ENCODE data around the gene ADAMTSL1. TPM values are rescaled to one million over a fixed set of nuclear protein-coding genes. Genes with fewer than 3 reads are reported as not detected.

Gene ADAMTSL1
- polyA plus RNA-seq, 4 donors = 10.2 to 93.0 (median 19.4) TPM

- DNase-seq (ENCODE audit: low read depth in 4 of 4, low spot score in 3 of 4) = no peak
Observed at GRCh38 chr9:18466101-18466500, 7.9 kb upstream of the ADAMTSL1 start.

GRCh38 chr9:18467696-18468095 lies 6.3 kb upstream of the ADAMTSL1 start:
- DNase-seq (ENCODE audit: low read depth in 4 of 4, low spot score in 3 of 4) = no peak

DNA sequence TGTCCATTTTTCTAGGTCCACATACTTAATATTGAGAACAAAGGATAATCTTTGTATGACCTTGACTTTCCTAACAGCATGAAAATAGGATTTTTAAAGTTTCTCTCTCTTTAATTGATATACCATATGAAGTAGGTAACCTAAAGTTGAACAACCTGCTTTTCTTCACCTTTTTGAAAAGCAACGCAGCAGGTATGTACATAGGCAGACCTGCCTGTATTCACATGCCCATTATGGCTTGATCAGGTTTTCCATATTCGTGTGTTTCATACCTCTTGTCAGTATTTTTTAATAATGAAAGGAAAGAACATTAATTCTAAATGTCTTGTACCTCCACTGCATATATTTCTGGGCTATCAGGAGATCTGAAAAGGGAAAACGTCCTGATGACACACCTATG lies 1.5 kb upstream of the ADAMTSL1 start:
- no peak for DNase-seq (ENCODE audit: low read depth in 4 of 4, low spot score in 3 of 4)

GRCh38 chr9:18472841-18473251 lies 1.1 kb upstream of the ADAMTSL1 start:
- no peak for DNase-seq (ENCODE audit: low read depth in 4 of 4, low spot score in 3 of 4)

GRCh38 chr9:18474783-18475182 lies 830 bp downstream of the ADAMTSL1 start:
- no peak for DNase-seq (ENCODE audit: low read depth in 4 of 4, low spot score in 3 of 4)

DNA sequence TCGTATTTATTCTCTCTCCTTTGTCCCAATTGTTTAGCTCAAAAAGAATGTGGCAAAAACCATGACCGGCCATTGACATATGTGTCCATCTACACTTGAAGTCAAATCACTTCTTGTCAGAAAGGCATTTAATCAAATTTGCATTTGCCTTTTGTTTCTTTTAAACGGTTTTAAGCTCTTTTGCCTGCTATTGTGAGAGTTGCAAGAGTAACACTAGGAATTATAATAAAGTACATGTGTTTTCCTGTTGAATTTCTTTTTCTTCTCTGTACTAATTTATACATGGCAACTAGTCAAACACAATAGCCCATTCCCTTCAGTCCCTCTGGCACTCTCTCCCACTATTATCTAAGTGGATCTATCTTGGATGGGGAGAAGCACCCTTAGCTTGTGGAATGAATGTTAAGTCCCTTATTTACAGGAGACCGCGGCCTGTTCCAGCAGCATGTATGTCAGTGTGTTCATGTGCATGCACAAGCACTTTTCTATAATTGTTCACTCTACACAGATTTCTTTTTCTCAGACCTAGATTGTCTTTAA lies 3.2 kb downstream of the ADAMTSL1 start:
- DNase-seq (ENCODE audit: low read depth in 4 of 4, low spot score in 3 of 4) = no peak

DNA sequence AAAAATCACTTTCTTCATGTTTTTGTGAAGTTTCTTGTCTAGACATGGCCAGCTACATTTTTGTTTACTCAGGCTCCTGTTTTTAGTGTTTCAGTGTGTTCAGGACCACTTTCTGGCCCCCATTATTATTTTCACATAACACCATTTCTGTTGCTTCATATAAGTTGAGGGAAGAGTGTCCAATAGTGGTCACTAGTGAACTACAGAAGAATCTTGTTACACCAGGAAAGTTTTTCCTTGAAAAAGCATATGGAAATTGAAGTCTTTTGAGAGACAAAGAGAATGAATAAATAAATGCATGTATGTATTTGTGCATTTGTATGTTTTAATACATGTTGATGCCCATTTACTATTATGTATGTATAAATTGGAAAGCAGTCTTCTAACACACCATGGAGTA lies 3.8 kb downstream of the ADAMTSL1 start:
- no peak for DNase-seq (ENCODE audit: low read depth in 4 of 4, low spot score in 3 of 4)

DNA sequence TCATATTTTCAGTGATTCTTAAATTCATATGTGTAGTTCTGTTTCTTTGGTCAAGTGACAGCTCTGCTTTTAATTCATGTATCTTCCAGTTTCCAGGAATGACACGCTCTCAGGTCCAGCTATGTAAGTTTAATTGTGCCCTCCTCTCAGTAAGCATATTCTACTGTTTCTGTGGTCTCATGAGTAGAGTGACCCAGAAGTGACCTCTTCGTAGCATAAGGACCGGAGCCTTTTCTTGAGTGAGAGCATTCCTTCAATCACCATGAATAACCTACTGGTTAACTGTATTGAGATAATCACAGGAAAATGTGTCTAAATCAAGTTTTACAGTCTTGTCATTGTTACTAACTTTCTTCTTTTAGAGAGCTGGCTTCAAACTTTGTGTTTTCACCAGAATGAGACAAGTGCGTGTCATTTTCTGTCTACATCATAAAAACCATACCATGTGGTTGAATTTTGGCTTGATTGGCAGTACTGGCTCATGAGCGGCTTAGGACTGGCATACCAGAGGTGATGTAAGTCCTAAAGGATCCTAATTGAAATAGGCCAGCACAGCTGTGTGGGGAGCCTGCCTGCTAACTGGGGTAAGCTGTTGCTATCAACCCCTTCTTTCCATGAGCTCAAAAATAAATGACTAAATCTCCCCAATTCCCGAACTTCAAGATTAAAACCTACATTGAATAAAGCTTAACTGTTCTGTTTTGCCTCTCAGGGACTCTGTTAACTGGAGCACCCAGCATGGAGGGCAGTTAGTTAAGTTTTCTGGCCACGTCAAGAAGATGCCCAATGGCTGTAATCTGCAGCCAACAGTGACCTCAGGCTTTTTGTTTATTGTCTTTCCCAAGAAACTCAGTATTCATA lies 4.8 kb downstream of the ADAMTSL1 start:
- no peak for DNase-seq (ENCODE audit: low read depth in 4 of 4, low spot score in 3 of 4)

DNA sequence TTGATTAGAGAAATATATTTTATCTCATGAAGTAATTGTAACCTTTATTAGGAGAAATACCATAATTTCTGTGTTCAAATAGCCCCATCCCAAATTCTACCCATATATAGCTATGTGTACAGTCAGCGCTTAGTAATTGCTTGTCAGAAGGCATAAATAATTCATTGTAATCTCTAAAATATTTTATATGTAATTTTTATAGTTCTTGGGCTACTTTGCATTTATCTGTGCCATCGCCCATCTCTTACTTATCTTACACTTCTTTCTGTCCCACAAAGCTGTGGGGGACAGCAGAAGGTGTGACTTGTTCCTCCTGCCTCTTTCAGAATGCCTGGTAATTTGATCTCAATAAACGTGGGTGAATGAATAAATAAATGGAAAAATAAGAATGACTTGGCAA lies 5.5 kb downstream of the ADAMTSL1 start:
- DNase-seq (ENCODE audit: low read depth in 4 of 4, low spot score in 3 of 4) = no peak

GRCh38 chr9:18480662-18481093 lies 6.7 kb downstream of the ADAMTSL1 start:
- no peak for DNase-seq (ENCODE audit: low read depth in 4 of 4, low spot score in 3 of 4)

DNA sequence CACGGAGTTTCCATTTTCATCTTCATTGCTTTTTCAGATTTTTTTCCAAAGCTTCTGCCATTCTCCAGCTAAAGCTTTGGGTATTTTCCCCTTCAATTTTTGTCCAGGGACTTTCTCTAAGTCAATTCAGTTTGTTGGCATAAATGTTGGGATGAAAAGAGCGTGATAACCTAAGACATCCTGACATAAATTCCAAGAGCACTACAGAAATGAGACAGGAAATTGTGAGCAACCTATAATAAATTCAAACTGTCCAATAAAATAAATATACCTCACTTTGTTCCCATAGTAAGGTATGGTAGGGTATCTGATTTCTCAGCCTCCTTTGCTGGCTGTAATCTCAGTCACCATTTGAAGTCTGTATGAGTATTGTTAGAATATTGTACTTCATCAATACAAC lies 8.4 kb downstream of the ADAMTSL1 start:
- no peak for DNase-seq (ENCODE audit: low read depth in 4 of 4, low spot score in 3 of 4)

- DNase-seq (ENCODE audit: low read depth in 4 of 4, low spot score in 3 of 4) = no peak
Observed at GRCh38 chr9:18485714-18486113, 11.8 kb downstream of the ADAMTSL1 start.

GRCh38 chr9:18487611-18488010 lies 13.7 kb downstream of the ADAMTSL1 start:
- no peak for DNase-seq (ENCODE audit: low read depth in 4 of 4, low spot score in 3 of 4)

- DNase-seq (ENCODE audit: low read depth in 4 of 4, low spot score in 3 of 4) = no peak
Observed at GRCh38 chr9:18488886-18489285, 14.9 kb downstream of the ADAMTSL1 start.

GRCh38 chr9:18489861-18490260 lies 15.9 kb downstream of the ADAMTSL1 start:
- no peak for DNase-seq (ENCODE audit: low read depth in 4 of 4, low spot score in 3 of 4)

DNA sequence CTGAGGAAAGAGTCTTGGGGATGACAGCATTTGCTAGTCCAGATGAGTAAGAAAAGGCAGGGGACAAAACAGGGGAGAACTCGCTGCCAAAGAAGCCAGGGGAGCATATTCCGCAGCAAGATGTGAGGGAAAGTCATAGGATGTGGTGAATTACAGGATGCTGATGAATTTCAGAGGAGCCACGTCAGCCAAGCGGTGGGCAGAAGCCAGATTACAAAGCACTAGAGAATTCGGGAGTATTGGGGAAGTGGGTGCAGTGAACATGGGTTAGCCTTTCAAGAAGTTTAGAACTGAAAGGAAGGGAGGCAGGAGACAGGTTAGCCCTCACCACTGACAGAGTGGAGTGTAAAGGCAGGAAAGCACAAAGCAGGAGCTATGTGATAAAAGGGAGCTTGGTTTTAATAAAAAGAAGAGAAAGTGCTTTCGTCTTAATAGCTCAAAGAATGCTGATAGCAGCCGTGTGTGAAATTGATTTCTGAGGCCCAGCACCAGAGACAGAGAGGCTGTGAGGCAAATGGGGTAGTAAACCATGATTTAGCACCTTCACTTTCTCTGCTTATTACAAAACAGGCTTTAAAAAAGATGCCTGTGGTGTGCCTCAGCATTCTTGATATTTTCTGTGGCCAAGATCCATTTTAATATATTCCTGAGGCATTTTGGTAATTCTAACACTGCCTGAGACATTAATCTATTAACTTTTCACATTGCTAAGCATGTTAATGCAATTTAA lies 16.9 kb downstream of the ADAMTSL1 start:
- DNase-seq (ENCODE audit: low read depth in 4 of 4, low spot score in 3 of 4) = no peak

DNA sequence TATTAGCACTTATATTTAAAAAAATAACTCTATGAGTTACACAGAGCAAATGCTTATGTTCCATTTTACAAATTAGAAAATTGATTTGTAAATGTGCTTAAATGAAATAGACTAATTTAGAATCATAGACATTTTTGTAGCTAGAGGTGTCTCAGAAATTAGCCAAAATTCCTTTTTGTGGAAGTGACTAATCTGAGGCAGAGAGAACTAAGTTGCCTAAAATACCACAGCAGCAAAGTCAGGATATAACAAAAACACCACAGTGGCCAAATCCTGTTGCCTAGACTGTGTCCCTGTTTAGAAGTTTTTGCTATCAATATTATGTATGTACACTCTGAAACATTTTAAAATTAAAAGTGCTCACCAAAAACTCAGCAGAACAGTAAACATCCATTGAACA lies 18.7 kb downstream of the ADAMTSL1 start:
- no peak for DNase-seq (ENCODE audit: low read depth in 4 of 4, low spot score in 3 of 4)

DNA sequence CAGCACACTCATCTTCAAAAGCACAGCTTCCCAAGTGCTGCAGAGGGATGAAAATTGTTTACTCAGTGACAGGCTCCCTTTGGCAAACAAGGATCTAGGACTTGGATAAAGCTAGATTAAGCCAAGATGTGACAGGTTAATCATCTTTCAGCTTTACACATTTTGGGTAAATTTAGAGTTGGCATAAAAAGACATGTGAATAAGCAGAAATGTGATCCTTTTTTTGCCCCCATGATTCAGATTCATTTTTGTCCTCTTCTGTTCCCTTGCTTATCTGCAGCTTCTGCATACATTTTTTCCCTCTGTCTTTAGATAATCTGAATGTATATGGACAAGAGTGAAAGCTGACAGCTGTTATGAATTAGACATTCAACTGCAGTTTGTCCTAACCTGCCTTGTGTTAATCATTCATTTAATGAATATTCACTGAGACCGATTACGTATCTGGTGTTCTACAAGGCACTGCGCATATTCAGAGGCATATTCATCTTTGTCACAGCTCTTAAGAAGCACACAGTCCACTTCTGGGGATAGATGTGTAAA lies 19.6 kb downstream of the ADAMTSL1 start:
- DNase-seq (ENCODE audit: low read depth in 4 of 4, low spot score in 3 of 4) = no peak

GRCh38 chr9:18495065-18495464 lies 21.1 kb downstream of the ADAMTSL1 start:
- DNase-seq (ENCODE audit: low read depth in 4 of 4, low spot score in 3 of 4) = no peak

- no peak for DNase-seq (ENCODE audit: low read depth in 4 of 4, low spot score in 3 of 4)
Observed at GRCh38 chr9:18496256-18497000, 22.5 kb downstream of the ADAMTSL1 start.

DNA sequence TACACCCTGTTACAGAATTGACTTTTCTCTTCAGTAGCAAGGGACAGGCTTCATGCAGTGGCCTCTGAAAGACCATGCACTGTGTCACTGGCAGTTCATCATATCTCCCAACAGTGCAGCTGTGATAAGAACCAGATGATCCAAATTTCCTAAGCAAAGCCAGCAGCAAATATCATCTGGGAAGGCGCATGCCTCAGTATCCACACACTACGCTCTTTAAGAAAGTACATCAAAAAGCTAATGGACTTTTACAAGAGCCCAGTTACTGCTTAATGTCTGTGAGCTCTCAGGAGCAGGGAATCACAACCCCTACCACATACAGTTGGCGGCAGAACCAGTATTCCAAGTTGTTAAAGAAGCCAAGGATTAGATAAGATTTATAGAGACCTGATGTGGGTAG lies 25.1 kb downstream of the ADAMTSL1 start:
- no peak for DNase-seq (ENCODE audit: low read depth in 4 of 4, low spot score in 3 of 4)
